Urinary bladder (tissue), 4 donors: ENCODE measurements around the gene ZMIZ2. TPM values are rescaled to one million over a fixed set of nuclear protein-coding genes. Genes with fewer than 3 reads are reported as not detected.
"Not testable (repeated sequence)": the region's sequence is repeated elsewhere in the genome, so short reads cannot be mapped to it uniquely, and the experiment has no call there.

ENCODE experiments used
- DNase-seq: peaks from one replicate; pipeline ENCODE4 v3.0.0-alpha.2; 2015; ENCODE audit errors: extremely low spot score
- H3K27ac ChIP-seq: one replicate; pipeline ENCODE4 v1.5.1; 2013; ENCODE audit warnings: low read depth, mild to moderate bottlenecking, moderate library complexity
- H3K36me3 ChIP-seq: one replicate; pipeline ENCODE4 v1.6.1; 2013; ENCODE audit warnings: mild to moderate bottlenecking, moderate library complexity; ENCODE audit not compliant: insufficient read depth
- H3K4me1 ChIP-seq: one replicate; pipeline ENCODE4 v1.6.1; 2013; ENCODE audit warnings: mild to moderate bottlenecking, moderate library complexity; ENCODE audit not compliant: insufficient read depth
- H3K4me3 ChIP-seq: one replicate; pipeline ENCODE4 v1.5.1; 2013; ENCODE audit warnings: low read depth, low read length
- WGBS: extraction: QIAGEN DNeasy Blood & Tissue Kit; methylation state at CpG from one replicate; pipeline ENCODE4 v1.1.7; 2013; 5-methylcytosine and 5-hydroxymethylcytosine counted together
- polyA plus RNA-seq: library from polyadenylated mRNA; stranded (reverse); fragments of 200-250 nt; gene quantifications from one replicate; pipeline ENCODE4 v1.2.3, GENCODE V29; 2013
- total RNA-seq: library from RNA; depleted of rRNA; stranded (reverse); fragments of >200 nt; gene quantifications from one replicate; pipeline ENCODE4 v1.2.3, GENCODE V29; 2014
- donor health status: healthy with polysubstance abuse.
- donor health status: healthy.

The ZMIZ2 gene
- total and polyA plus RNA-seq, 2 donors, result 13.3 to 36.7 TPM

DNA sequence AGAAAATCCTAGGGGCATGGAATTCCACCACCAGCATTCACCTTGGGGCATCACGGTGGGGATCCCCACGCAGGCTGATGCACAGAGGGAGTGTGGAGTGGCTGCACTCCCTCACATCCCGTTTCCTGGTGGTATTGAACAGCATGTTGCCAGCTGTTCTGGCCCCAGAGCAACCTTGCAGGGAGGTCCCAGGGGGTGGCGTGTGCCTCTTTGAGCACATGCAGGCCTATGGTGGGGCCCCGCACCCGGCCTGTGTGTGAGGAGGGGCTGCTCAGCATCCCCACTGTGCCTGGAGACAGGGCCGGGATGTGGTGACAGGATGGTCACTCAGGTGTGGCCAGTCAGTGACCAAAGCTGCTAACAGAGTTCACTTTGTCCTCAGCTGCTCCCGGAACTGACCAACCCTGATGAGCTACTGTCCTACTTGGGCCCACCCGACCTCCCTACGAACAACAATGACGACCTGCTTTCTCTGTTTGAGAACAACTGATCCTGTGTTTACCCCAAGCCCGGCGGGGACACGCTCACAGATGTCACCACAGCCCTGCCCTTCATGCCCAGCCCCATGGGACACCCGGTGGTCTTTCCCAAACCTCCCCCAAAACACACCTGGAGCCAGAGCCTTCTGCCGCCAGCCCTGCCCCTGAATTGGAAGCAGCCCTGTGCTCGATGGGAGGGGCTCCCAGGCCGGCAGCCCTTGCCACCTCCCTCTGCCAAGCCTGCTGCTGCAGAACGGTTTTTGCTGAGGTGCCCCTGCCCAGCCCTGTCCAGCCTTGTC, 18.7 kb downstream of the ZMIZ2 start:
- Histone ChIP-seq H3K27ac (peak overlapping the region; percentile 13), H3K4me1 (no peaks in the 10 kb centered on the region), H3K36me3 (peaks cover 5% of the 10 kb centered on the region), H3K4me3 (no peak overlapping the region)
- 61% methylated on average over 19 of the region's 19 CpGs for WGBS
- DNase-seq, result no peak

- Histone ChIP-seq H3K4me1 (no peaks in the 10 kb centered on the region), H3K36me3 (peaks cover 5% of the 10 kb centered on the region), H3K4me3 (no peak overlapping the region), H3K27ac (peak overlapping the region; percentile 44)
- DNase-seq, result peak; percentile 74
- WGBS, result 21% methylated on average over 12 of the region's 12 CpGs
These were observed 19.4 kb downstream of the ZMIZ2 start for GRCh38 chr7:44767912-44768627.

DNA sequence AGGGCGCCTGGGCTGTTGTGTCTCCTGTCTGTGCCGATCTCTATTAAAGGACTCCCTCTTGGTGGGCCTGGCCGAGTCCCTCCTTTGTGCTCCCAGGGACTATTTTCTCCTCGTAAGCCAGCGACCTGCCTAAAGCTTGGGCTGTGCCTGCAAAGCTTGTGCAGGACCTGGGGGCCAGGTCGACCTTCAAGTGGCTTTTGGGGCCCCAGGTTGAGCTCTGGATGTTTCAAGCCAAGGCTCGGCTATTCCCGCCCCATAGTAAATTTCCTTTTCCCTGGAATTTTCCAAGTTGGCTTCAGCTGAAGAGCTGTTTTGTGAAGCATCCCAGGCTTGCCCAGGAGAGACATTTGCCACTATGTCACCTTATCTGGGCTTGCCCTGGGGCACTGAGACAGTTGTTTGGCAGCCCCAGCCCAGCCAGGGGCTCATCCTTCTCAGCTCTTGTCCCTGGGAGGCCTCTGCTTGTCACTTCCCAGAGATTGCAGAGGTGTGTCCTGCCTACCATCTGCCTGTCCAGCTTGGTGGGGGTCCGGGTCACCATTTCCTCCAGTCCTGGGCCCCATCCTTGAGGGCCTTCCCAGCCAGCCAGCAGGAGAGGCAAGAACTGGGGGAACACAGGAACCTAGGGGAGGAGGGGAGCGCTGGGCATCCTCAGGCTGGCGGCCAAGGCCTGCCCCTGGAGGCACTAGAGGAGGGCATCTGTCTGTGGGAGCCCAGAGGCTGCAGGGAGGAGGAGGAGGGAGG, 20.2 kb downstream of the ZMIZ2 start:
- 33% methylated on average over 11 of the region's 11 CpGs for WGBS
- H3K4me3 ChIP-seq, result no peak overlapping the region
- H3K4me1 ChIP-seq, result no peaks in the 10 kb centered on the region
- H3K36me3 ChIP-seq, result peaks cover 5% of the 10 kb centered on the region
- DNase-seq, result no peak
- H3K27ac ChIP-seq, result peak overlapping the region; percentile 27

DNA sequence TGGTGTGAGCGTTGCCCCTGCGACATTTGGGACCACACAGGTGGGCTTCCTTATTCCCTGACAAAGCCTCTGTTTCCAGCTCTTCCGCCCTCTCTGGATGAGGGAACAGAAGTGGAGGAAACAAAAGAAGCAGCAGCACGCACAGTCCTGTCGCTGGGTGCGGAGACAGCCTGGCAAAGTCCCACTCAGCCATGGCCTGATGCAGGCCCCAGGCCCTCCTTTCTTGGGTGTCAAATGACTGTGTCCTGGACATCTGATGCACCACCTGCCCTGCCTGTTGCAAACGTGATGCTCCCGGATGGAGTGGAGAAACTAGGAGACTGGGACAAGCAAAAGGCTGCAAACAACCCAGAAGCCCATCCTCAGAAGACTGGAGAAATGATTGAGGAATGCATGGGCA, 20.7 kb downstream of the ZMIZ2 start:
- no peaks in the 10 kb centered on the region for H3K4me1 ChIP-seq
- H3K27ac ChIP-seq, result no peak overlapping the region
- no peak overlapping the region for H3K4me3 ChIP-seq
- no peak for DNase-seq
- H3K36me3 ChIP-seq, result peaks cover 5% of the 10 kb centered on the region
- 57% methylated on average over 8 of the region's 8 CpGs for WGBS

DNA sequence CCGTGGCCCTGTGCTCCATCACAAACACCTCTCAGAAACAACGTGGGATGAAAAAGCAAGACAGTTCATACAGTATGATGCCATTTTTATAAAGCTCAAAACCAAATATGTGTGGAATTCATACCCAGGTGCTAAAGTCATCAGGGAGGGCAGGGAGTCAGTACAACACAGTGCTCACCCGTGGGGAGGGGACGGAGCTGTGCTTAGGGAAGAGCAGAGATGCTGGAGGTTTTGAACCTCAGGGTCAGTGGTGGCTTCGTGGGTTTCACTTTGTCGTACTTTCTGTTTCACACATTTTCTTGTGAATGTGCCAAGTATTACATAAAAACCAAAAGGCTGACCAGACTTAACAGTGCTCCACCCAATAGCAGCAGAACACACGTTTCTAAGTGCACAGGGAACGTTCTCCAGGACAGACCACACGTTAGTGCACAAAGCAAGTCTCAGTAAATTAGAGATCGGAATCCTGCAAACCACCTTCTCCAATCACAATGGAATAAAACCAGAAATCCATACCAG, 21.2 kb downstream of the ZMIZ2 start:
- Histone ChIP-seq H3K27ac (no peak overlapping the region), H3K4me1 (no peaks in the 10 kb centered on the region), H3K4me3 (no peak overlapping the region), H3K36me3 (peaks cover 5% of the 10 kb centered on the region)
- 14% methylated on average over 10 of the region's 10 CpGs for WGBS
- DNase-seq, result no peak

GRCh38 chr7:44771358-44771757, 22.7 kb downstream of the ZMIZ2 start:
- Histone ChIP-seq H3K27ac (no peak overlapping the region), H3K4me3 (no peak overlapping the region), H3K36me3 (no peaks in the 10 kb centered on the region), H3K4me1 (no peaks in the 10 kb centered on the region)
- 62% methylated on average over 3 of the region's 3 CpGs for WGBS
- no peak for DNase-seq

DNA sequence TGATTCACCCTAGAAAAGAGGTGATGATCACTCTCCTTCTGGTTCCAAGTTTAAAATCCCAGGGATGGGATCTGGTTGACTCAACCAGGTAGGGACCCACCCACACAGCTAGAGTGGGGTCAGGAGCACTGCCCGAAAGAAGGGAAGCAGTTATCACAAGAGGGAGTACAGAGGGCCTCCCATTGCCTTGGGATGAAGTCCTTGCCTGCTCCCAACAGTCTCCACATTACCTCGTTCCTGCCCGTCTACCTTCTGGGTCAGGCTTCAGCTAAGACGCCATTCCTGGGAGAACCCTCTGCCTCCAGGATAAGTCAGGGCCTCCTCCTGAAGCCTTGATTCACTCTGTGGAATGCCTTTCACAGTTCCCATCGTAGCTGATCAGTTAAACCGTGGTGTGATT, 23.8 kb downstream of the ZMIZ2 start:
- Histone ChIP-seq H3K36me3 (no peaks in the 10 kb centered on the region), H3K4me1 (no peaks in the 10 kb centered on the region), H3K27ac (no peak overlapping the region), H3K4me3 (no peak overlapping the region)
- DNase-seq, result no peak
- 67% methylated on average over 6 of the region's 6 CpGs for WGBS

DNA sequence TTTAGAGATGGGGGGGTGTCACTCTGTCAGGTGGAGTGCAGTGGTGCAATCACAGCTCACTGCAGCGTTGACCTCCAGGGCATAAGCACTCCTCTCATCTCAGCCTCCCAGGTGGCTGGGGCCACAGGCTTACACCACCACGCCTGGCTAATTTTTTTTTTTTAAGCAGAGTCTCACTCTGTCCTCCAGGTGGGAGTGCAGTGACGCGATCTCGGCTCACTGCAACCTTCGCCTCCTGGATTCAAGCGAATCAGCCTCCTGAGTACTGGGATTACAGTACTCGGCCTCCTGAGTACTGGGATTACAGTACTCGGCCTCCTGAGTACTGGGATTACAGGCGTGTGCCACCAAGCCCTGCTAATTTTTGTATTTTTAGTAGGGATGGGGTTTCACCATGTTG, 24.2 kb downstream of the ZMIZ2 start:
- WGBS, result 70% methylated on average over 10 of the region's 10 CpGs

GRCh38 chr7:44774486-44774885, 25.8 kb downstream of the ZMIZ2 start:
- DNase-seq, H3K4me1 ChIP-seq, H3K4me3 ChIP-seq, H3K36me3 ChIP-seq, H3K27ac ChIP-seq: not testable (repeated sequence)
- WGBS, result 51% methylated on average over 3 of the region's 3 CpGs

More for the DNA sequence above, 24.2 kb downstream of the ZMIZ2 start:
- DNase-seq, result no peak
- Histone ChIP-seq H3K27ac (no peak overlapping the region), H3K4me1 (no peaks in the 10 kb centered on the region), H3K36me3 (no peaks in the 10 kb centered on the region), H3K4me3 (no peak overlapping the region)

DNA sequence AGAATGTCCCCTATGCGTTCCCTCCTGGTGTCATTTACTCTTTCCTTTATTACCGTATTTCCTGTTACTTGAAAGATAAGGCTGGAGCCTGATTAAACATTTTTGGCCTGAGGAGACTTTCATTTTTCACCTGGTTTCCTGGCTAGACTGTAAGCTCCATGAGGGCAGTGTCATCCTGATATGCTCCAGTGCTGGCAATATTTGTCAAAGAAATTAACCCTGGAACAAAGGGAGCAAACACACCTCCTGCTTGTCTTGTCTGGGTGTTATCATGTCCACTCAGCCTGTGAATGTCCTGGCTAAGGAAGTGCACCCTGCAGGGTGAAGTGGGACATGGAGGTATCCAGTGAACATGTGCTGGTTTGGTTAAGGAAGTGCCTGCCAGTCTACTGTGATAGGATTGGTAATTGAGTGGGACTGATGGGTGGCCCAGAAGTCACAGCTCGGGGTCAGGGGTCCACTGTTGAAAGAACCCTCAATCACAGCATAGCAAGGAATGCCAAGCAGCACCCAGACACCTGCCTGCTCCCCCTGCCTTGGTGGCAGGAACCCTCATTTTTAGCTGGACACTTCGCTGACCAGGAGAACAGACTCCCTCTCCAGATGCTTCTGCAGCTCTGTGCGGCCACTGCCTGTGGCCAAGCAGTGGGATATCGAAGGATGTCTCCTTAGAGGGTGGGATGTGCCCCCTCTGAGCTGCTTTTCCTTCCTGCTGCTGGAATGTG, 26.9 kb downstream of the ZMIZ2 start:
- Histone ChIP-seq H3K4me1 (no peaks in the 10 kb centered on the region), H3K36me3 (no peaks in the 10 kb centered on the region), H3K27ac (no peak overlapping the region), H3K4me3 (no peak overlapping the region)
- WGBS, result 81% methylated on average over 6 of the region's 6 CpGs
- no peak for DNase-seq

DNA sequence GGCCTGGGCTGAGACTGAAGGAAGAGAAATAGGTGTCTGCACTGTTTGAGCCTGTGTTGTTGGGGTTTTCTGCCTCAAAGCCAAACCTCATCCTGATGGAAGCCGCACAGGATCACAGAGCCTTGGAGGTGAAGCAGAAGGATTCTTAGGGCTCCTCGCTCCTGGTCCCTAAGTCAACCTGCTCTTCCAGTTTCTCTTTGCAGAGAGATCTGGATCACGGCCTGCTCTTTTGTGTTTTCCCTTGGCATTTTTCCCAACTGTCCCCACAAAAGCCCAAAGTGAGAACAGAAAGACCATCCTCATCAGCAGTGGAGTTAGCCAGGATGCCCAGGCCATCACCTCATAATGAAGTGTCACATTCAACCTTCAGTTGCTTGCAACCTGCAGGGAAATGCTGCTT, 27.6 kb downstream of the ZMIZ2 start:
- H3K27ac ChIP-seq, result no peak overlapping the region
- H3K36me3 ChIP-seq, result no peaks in the 10 kb centered on the region
- no peak for DNase-seq
- H3K4me1 ChIP-seq, result no peaks in the 10 kb centered on the region
- H3K4me3 ChIP-seq, result no peak overlapping the region
- WGBS, result 81% methylated on average over 3 of the region's 3 CpGs

GRCh38 chr7:44782460-44782859, 33.8 kb downstream of the ZMIZ2 start:
- H3K4me3 ChIP-seq, result no peak overlapping the region
- H3K36me3 ChIP-seq, result no peaks in the 10 kb centered on the region
- 100% methylated on average over 1 of the region's 1 CpG for WGBS

DNA sequence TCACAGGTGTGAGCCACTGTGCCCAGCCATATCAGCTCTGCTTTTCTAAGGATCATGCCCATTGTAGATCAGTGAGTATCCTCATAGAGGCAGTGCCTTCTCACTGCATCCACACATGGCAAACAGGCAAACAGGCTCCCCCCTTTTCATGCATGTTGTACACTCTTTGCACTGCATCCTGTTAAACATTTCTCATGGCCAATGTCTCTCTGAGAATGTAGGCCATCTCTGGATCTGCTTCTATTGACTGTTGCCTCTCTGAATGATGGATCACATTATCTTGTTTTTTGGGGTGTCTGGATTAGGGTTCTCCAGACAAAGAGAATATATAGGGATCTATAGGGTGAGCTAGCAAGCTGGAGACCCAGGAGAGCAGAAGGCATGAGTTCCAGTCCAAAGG, 34.8 kb downstream of the ZMIZ2 start:
- Histone ChIP-seq H3K4me1 (no peaks in the 10 kb centered on the region), H3K36me3 (no peaks in the 10 kb centered on the region), H3K4me3 (no peak overlapping the region), H3K27ac (no peak overlapping the region)
- DNase-seq, result no peak

More at GRCh38 chr7:44782460-44782859, 33.8 kb downstream of the ZMIZ2 start:
- DNase-seq, result no peak
- no peak overlapping the region for H3K27ac ChIP-seq
- H3K4me1 ChIP-seq, result no peaks in the 10 kb centered on the region
